HG03432 (cell line): ENCODE data around the gene F2RL1.
A peak's percentile ranks its signal among the peaks of the same experiment; 100 is the strongest.
"Not testable (repeated sequence)": the region's sequence is repeated elsewhere in the genome, so short reads cannot be mapped to it uniquely, and the experiment has no call there.

Experiments
- ATAC-seq: cut with Tn5 transposase; IDR thresholded peaks from one replicate; pipeline ENCODE4 v1.9.1; 2021; ENCODE audit warnings: mild to moderate bottlenecking, moderate library complexity; ENCODE audit not compliant: unreplicated experiment

Gene F2RL1

DNA sequence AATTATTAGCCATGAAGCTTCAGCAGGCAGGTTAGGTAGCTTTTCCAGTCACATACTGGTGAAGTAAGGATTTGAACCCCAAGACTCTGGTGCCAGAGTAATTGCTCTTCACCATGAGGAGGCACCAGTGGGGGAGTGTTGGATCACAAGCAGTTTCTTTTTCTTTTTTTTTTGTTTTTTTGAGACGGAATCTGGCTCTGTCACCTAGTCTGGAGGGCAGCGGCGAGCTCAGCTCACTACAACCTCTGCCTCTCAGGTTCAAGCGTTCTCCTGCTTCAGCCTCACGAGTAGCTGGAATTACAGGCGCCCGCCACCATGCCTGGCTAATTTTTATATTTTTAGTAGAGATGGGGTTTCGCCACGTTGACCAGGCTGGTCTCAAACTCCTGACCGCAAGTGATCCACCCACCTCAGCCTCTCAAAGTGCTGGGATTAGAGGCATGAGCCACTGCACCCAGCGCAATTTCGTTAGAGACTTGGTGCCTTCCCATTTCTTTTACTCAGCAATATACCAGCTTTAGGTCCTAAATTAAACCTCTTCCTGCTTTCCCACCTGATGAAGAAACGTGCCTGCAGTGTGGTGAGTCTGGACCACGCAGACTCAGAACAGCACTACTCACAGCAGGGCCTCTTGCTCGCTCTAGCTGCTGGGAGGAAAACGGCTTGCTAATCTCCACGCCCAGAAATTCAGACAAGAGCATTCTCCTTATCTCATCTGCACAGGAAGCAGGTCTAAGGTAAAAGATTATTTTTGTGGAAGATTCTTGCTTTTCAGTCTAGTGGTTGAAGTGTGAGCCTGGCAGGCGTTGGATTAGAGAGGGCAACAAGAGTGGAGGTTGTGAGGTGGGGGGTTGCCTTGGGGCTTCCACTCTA, 30.8 kb downstream of the F2RL1 start, which contains the start of gene S100Z:
S100Z (plus strand) TSS at position 596 of the 873 bp plus-strand sequence. CDS start 25,346 bp downstream, outside the sequence.
- no peak for ATAC-seq

DNA sequence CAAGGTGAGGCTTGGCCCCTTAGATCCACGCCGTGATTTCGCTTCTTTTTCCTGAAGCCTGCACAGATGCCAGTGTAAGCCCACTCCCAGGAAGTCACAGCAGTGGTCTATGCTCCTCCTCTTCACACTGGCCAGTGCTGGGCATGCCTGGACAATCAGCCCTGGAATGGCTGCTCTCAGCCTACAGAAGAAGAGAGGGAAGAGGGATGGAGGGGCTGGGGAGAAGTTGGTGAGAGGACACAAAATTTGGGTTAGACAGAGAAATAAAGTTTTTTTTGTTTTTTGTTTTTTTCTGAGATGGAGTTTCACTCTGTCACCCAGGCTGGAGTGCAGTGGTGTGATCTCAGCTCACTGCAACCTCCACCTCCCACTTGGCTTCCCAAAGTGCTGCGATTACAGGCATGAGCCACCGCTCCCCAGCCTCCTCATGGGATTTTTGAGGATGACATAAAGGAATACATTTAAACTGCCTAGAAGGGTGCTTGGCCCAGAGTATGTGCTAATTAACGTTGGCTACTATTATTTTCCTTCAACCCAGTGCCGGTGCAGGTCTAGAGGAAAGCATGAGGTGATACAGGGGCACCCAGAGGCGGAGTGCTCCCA, 31.8 kb downstream of the F2RL1 start:
- ATAC-seq = no peak

DNA sequence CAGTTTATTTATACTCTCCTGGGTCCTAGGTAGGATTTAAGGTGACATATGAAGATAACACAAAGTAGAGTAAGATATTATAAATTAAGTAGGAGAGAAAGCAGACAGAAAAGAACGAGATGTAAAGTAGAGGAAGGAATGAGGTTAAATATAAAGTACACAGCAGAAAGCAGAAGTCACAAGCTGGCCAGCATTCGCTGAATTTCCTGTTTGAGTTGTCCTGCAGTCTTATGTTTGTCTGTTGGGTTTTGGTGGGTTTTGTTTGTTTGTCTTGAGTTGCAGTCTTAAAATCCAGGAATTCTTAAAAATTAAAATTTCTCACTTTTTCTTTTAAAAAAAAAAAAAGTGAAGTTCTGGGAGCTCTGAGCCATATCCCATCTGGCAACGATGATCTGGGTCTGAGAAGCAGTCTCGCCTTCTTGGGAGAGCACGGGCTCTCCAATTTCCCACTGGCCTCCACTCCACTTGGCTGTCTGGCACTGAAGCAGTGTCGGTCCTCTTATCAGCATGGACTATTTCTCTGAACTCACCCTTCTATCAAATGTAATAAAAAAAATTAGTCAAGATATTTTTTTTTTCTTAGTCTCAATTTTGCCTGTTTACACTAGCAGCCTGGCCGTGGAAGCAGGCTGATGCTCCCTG, 33.0 kb downstream of the F2RL1 start:
- ATAC-seq = no peak

DNA sequence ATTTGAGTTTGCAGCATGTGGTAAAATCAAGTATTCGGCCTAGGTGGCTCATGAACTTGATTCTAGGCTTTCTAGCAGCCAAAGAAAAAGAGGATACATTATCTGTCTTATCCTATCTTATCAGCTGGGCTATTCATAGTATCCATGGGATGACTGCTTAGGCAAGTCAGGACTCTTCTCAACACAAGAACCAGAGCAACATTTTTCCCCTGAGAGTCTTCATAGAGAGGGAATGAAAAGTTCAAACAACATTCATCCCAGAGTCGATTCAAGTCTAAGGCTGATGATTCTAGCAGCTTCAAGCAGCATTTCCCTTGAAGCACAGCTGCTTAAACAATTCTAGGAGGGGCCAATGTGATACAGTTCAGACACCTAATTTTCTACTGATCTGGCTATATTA, 33.9 kb downstream of the F2RL1 start:
- ATAC-seq = no peak

DNA sequence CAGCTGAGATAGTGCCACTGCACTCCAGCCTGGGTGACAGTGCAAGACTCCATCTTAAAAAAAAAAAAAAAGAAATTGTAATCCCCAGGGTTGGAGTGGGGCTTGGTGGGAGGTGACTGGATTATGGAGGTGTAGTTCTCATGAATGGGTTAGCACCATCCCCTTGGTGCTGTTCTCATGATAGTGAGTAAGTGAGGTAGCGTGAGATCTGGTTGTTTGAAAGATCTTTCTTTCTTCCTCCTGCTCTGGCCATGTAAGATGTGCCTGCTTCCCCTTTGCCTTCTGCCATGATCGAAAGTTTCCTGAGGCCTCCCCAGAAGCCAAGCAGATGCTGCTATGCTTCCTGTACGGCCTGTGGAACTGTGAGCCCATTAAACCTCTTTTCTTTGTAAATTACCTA, 34.9 kb downstream of the F2RL1 start:
- ATAC-seq = not testable (repeated sequence)

DNA sequence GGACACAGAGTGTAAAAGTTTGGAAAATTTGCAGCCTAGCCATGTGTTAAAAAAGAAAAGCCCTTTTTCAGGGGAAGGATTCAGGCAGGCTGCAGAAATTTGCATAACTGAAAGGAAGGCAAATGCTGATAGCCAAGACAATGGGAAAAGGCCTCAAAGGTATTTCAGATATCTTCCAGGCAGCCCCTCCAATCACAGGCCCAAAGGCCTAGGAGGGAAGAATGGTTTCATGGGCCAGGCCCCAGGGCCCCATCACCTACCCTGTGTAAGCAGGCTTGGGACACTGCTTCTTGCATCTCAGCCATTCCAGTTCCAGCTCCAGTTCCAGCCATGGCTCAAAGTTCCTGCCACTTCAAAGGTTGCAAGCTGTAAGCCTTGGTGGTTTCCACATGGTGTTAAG, 35.8 kb downstream of the F2RL1 start:
- ATAC-seq = no peak

DNA sequence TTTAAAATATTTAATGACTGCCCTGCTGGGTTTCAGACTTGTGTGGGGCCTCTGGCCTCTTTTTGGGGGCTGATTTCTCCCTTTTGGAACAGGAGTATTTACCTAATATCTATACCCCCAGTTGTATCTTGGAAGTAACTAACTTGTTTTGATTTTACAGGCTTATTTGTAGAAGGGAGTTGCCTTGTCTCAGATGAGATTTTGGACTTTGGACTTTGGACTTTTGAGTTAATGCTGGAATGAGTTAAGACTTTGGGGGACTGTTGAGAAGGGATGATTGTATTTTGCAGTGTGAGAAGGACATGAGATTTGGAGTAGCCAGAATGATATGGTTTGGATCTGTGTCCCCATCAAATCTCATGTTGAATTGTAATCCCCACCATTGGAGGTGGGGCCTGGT, 36.7 kb downstream of the F2RL1 start:
- ATAC-seq = not testable (repeated sequence)

DNA sequence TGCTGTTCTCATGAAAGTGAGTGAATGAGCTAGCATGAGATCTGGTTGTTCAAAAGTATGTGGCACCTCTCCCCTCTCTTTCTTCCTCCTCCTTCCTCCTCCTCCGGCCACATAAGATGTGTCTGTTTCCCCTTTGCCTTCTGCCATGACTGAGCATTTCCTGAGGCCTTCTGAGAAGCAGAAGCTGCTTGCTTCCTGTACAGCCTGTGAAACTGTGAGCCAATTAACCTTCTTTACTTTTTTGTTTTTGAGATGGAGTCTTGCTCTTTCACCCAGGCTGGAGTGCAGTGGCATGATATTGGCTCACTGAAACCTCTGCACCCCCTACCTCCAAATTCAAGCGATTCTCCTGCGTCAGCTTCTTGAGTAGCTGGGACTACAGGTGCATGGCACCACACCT, 37.1 kb downstream of the F2RL1 start:
- no peak for ATAC-seq

DNA sequence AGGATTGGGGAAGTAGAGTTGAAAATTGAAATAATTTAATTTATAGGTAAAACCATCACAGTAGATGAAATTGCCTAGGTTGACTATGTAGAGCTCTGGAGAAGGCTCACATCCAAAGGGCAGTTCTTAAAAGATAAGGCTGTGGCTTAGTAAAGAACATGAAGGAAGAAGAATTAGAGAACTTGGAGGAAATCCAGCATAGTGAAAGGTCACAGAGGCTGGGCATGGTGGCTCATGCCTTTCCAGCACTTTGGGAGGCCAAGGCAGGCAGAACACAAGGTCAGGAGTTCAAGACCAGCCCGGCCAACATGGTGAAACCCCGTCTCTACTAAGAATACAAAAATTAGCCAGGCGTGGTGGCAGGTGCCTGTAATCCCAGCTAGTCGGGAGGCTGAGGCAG, 38.0 kb downstream of the F2RL1 start:
- not testable (repeated sequence) for ATAC-seq

DNA sequence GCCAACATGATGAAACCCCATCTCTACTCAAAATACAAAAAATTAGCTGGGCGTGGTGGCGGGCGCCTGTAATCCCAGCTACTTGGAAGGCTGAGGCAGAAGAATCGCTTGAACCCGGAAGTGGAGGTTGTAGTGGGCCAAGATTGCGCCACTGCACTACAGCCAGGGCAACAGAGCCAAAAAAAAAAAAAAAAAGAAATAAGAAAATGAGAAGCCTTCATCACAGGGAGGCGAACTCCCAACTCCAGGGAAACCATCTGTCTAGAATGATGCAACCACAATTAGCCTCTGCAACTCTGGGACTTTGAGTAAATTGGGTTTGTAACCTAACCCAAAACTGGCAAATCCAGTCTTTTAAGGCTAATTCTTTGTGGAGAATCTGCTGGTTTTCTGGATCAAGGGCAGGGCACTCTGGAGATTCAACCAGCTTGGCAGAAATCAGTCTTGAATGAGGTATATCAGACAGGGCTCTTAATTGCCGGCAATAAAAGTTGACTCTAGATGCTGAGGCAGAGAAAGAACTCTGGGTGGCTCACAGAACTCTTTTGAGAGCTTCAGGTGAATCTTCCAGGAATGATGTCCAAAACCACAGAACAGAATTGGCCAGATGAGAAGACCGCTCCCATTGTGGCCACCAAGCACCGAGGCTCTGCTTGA, 40.9 kb downstream of the F2RL1 start:
- ATAC-seq = no peak

DNA sequence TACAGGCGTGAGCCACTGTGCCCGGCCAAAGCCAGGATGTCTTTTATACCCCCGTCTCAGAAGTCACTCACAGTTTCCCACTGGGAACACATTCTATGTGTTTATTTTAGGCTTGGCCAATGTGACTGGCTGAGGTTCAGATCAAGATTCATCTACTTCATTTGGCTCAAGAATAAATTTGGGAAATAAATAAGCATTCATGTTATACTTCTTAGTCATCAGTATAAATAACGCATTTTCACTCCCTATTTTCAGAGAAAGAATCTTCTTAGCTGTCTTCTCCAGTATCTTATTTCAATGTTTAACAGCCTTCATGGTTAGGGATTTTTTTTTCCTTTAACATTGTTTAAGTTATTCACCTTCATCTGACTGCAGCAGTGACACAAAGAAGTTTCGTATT, 42.8 kb downstream of the F2RL1 start:
- no peak for ATAC-seq

DNA sequence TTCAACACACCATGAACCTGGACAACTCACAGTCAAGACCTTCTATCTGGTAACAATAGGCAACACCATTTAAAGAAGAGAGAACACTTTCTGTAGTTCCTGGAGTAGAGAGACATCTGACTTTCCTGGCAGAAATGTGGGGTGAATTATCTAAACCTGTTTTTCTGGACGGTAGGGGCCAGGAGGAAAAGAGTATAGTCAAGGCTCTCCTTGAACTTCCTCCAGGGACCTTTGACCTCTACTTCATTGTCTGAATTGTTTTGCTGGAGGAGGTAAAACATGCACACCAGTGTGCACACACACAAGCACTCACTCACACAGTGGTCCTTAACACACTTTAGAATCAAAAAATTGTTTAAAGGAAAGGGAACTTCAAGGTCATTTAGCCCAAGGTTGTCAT, 44.2 kb downstream of the F2RL1 start:
- no peak for ATAC-seq

DNA sequence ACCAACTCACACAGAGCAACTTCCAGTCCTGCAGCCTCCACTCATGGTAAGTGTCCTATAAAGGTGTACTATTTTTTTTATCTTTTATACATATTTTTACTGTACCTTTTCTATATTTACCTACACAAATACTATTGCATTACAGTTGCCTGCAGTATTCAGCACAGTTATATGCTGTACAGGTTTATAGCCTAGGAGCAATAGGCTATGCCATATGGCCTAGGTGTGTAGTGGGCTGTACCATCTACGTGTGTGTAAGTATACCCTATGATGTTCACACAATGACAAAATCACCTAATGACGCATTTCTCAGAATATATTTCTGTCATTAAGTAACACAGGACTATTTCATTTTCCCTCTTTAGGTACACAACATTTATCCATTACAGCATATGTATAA, 47.7 kb downstream of the F2RL1 start:
- ATAC-seq = no peak

DNA sequence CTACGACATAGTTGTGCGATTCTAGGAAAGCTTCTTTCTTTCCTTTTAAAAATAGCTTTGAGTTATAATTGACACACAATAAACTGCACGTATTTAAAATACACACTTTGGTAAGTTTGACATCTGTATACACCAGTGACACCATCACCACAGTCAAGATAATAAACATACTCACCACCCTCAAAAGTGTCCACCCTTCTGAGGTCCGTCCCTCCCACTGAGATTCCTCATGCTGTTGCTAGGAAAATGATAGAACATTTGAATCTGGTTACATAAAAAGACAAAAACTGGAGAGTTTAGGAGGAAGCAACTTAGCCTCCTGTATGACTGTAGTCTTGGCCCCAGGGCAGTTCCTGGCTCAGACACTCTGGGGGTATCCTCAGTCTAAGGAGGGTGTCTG, 48.2 kb downstream of the F2RL1 start:
- no peak for ATAC-seq

DNA sequence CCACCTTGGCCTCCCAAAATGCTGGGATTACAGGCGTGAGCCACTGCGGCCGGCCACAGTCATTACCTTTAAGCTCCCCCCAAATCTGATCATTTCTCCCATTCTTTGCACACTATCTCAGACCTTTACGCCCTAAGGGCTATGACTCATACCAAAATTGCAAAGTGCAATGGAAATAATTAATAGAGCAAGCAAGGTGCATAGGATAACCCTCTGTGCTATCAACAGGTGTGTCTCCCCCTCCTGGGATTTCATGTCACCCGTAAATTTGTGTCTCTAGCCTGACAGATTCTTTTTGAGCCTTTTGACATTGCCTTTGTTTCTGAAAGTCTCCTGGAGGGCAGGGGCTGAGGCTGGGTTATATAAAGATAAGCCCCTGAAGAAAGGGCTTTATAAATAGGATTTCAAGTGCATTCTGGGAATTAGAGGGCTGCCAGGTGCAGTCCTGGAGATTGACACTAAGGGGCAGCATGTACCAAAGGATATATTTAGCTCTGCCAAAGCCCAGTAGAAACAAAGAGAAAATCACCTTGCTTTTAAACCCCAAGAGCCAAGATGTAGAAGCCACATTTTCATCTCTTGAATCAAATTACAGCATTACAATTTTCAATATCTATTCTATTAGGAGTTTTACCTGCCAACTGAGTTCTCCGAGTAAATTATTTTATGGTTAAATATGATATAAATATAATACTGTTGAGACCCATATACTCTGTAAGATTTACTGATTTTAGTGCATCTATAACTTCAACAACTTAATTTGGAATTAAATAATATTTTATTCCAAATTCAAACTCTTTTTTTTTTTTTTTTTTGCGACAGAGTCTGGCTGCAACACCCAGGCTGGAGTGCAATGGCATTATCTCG, 49.2 kb downstream of the F2RL1 start:
- ATAC-seq = peak; percentile 68

DNA sequence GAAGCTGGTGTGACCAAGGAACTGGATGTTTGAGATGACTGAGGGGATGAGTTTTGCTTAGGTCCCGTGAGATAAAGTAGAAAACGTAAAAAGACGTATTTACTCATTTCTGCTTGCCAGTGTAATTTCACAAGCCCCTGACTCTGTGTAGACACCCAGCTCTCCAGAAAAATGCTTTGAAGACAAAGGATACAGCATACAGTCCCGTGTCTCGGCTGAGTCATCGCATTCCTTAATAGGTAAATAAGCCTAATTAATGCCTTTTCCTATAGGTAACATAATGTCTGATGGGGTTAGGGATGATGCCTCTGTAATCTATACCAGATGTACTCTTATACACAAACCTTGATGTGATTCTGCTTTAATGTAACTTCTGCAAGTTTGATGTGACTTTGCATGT, 51.2 kb downstream of the F2RL1 start:
- ATAC-seq = no peak

DNA sequence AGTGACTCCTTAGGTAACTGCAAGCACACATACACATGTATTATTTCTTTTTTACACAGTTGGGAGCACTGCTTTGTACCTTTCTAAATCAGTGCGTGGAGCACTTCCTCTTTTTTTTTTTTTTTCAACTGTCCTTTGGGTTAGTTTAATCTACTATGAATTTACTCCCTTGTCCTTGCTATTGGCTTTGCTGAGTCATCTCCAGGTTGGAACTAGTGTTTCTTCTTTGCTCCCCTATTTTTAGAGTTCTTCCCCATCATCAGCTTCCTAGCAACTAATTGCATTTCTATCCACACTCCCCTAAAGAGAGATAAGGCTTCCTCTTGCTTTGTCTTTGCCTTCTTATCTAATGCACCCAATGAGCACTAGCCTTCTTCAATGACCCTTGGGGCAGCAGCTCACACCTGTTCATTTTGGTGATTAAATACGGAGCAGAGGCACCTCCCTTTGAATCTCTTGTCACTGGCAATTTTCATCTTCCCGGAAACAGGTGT, 55.3 kb downstream of the F2RL1 start:
- ATAC-seq = peak; percentile 47
